Muscle of leg (tissue), 11 donors: ENCODE results near the gene C2CD5. TPM values are rescaled to one million over a fixed set of nuclear protein-coding genes. Genes with fewer than 3 reads are reported as not detected.
"Not testable (repeated sequence)": the region's sequence is repeated elsewhere in the genome, so short reads cannot be mapped to it uniquely, and the experiment has no call there.

Experiments
- DNase-seq: peaks from one replicate; pipeline ENCODE4 v3.0.0; 2013
- H3K27ac ChIP-seq: one replicate; pipeline ENCODE4 v1.5.1; 2013; ENCODE audit warnings: mild to moderate bottlenecking, low read length, control low read depth
- H3K27me3 ChIP-seq: one replicate; pipeline ENCODE4 v1.6.1; 2013; ENCODE audit warnings: low read length; ENCODE audit not compliant: control insufficient read depth, insufficient read depth
- H3K36me3 ChIP-seq: one replicate; pipeline ENCODE4 v1.6.1; 2013; ENCODE audit warnings: low read length; ENCODE audit not compliant: control insufficient read depth, insufficient read depth
- H3K4me1 ChIP-seq: one replicate; pipeline ENCODE4 v1.6.1; 2013; ENCODE audit warnings: low read length; ENCODE audit not compliant: control insufficient read depth, insufficient read depth
- H3K4me3 ChIP-seq: one replicate; pipeline ENCODE4 v1.5.1; 2013; ENCODE audit warnings: low read length, control low read depth
- H3K9me3 ChIP-seq: replicated peaks from 2 replicates; pipeline ENCODE4 v1.6.1; 2013; ENCODE audit warnings: low read depth, low read length; ENCODE audit not compliant: control insufficient read depth
- WGBS: methylation state at CpG from one replicate; pipeline ENCODE4 v1.1.5; 2013; ENCODE audit warnings: missing lambda C conversion rate; ENCODE audit not compliant: insufficient coverage; 5-methylcytosine and 5-hydroxymethylcytosine counted together
- polyA plus RNA-seq, 8 donors: library from polyadenylated mRNA; unstranded; fragments of 120-200 nt; gene quantifications; one replicate each; pipeline versions ENCODE4 v1.2.1 to v1.2.3, GENCODE V29; 2013; ENCODE audit warnings: inconsistent platforms in 1 of 8, low replicate concordance in 1 of 8; ENCODE audit not compliant: insufficient read length in 8 of 8, insufficient read depth in 1 of 8
- total RNA-seq: library from RNA; stranded (reverse); fragments of 120-200 nt; gene quantifications from one replicate; pipeline ENCODE4 v1.2.4, GENCODE V29; 2013

The C2CD5 gene
- total and polyA plus RNA-seq, 9 donors: 22.4 to 38.4 (median 28.4) TPM

DNA sequence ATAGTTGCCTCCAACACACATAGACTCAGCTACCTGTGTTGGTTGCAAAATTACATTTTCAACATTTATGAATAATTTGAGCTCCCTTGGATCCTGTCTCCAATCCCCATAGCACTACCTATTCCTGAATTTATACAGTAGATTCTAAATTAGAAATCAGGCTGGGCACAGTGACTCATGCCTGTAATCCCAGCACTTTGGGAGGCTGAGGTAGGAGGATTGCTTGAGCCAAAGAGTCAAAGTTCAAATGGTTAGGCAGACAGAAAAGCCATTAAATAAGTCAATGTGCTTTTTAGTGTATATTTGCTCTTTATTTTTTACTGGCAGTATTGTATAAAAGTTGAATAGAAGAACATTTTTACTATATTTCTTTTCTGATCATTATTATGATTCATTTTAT lies 24.9 kb upstream of the C2CD5 start:
- no peak for DNase-seq
- Histone ChIP-seq H3K9me3 (no peaks in the 10 kb centered on the region), H3K4me3 (no peak overlapping the region), H3K27ac (no peak overlapping the region), H3K27me3 (no peaks in the 10 kb centered on the region), H3K4me1 (no peaks in the 10 kb centered on the region), H3K36me3 (no peaks in the 10 kb centered on the region)

- 45% methylated on average over 2 of the region's 4 CpGs for WGBS
- no peak overlapping the region for H3K4me3 ChIP-seq
- H3K27me3 ChIP-seq: no peaks in the 10 kb centered on the region
- H3K9me3 ChIP-seq: no peaks in the 10 kb centered on the region
- H3K4me1 ChIP-seq: no peaks in the 10 kb centered on the region
- no peaks in the 10 kb centered on the region for H3K36me3 ChIP-seq
- no peak overlapping the region for H3K27ac ChIP-seq
- DNase-seq: no peak
Measured at GRCh38 chr12:22562036-22563028, 18.0 kb upstream of the C2CD5 start.

GRCh38 chr12:22554750-22555149 lies 10.4 kb upstream of the C2CD5 start:
- H3K27ac ChIP-seq, H3K4me1 ChIP-seq, H3K27me3 ChIP-seq, DNase-seq, H3K36me3 ChIP-seq, H3K9me3 ChIP-seq, H3K4me3 ChIP-seq: not testable (repeated sequence)
- no CpG with 5 or more reads among the region's 4 CpGs for WGBS

DNA sequence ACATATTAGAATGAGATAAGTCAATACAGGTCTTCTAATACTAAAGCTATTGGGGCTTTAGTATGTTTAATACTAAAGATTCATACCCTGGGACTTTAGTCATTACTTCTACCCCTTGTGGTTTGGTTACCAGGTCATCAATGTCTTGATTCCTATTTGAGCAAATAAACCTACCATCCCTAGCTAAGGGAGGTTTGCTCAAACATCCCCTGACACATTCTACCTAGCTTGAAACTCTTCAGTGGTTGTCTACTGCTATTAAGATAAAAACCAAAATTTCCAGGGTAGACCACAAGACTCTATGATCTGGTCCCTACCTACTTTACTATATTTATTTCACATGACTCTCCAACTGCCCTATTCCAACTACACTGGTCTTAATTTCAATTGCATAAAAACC lies 7.3 kb upstream of the C2CD5 start:
- Histone ChIP-seq H3K4me3 (no peak overlapping the region), H3K4me1 (no peaks in the 10 kb centered on the region), H3K27ac (no peak overlapping the region)

DNA sequence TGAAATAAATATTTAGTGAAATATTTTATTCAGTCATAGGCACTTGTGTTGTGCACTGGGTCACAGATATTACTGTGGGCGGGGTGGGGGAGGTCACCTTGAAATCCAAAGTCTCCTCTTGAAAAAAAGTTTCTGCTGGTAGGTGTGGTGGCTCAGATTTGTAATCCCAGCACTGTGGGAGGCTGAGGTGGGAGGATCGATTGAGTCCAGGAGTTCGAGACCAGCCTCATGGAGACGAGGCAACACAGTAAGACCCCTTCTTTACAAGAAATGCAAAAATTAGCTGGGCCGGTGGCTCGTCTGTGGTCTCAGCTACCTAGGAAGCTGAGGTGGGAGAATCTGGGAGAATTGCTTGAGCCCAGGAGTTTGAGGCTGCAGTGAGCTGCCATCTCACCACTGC lies 913 bp upstream of the C2CD5 start:
- H3K4me3 ChIP-seq: peak overlapping the region; percentile 94
- peaks cover 3% of the 10 kb centered on the region for H3K36me3 ChIP-seq
- H3K27ac ChIP-seq: no peak overlapping the region
- no peaks in the 10 kb centered on the region for H3K27me3 ChIP-seq
- peaks cover 14% of the 10 kb centered on the region for H3K4me1 ChIP-seq
- DNase-seq: no peak
- H3K9me3 ChIP-seq: no peaks in the 10 kb centered on the region
- WGBS: 100% methylated on average over 1 of the region's 6 CpGs

More for the DNA sequence above, 7.3 kb upstream of the C2CD5 start:
- Histone ChIP-seq H3K36me3 (no peaks in the 10 kb centered on the region), H3K9me3 (peaks cover 2% of the 10 kb centered on the region), H3K27me3 (no peaks in the 10 kb centered on the region)
- no peak for DNase-seq

GRCh38 chr12:22543246-22544037 lies 900 bp downstream of the C2CD5 start:
- peak overlapping the region; percentile 98 for H3K27ac ChIP-seq
- WGBS: under 1% methylated on average over 19 of the region's 28 CpGs
- H3K4me3 ChIP-seq: peak overlapping the region; percentile 94
- no peaks in the 10 kb centered on the region for H3K27me3 ChIP-seq
- H3K36me3 ChIP-seq: peaks cover 3% of the 10 kb centered on the region
- H3K4me1 ChIP-seq: peaks cover 14% of the 10 kb centered on the region
- DNase-seq: peak; percentile 50
- no peaks in the 10 kb centered on the region for H3K9me3 ChIP-seq

GRCh38 chr12:22541496-22542155 lies 2.7 kb downstream of the C2CD5 start:
- Histone ChIP-seq H3K27ac (no peak overlapping the region), H3K27me3 (no peaks in the 10 kb centered on the region), H3K9me3 (no peaks in the 10 kb centered on the region), H3K4me3 (no peak overlapping the region), H3K4me1 (peaks cover 14% of the 10 kb centered on the region), H3K36me3 (peaks cover 3% of the 10 kb centered on the region)
- DNase-seq: no peak
- WGBS: 90% methylated on average over 4 of the region's 5 CpGs

GRCh38 chr12:22539055-22539454 lies 5.3 kb downstream of the C2CD5 start:
- Histone ChIP-seq H3K27ac (no peak overlapping the region), H3K9me3 (no peaks in the 10 kb centered on the region), H3K4me3 (no peak overlapping the region), H3K36me3 (peaks cover 3% of the 10 kb centered on the region), H3K27me3 (no peaks in the 10 kb centered on the region), H3K4me1 (peaks cover 9% of the 10 kb centered on the region)
- peak; percentile 52 for DNase-seq

- no peaks in the 10 kb centered on the region for H3K9me3 ChIP-seq
- H3K4me1 ChIP-seq: peaks cover 7% of the 10 kb centered on the region
- 67% methylated on average over 4 of the region's 4 CpGs for WGBS
Measured at GRCh38 chr12:22538311-22538710, 6.0 kb downstream of the C2CD5 start.

GRCh38 chr12:22536971-22537544 lies 7.3 kb downstream of the C2CD5 start:
- no CpG with 5 or more reads among the region's 3 CpGs for WGBS
- no peaks in the 10 kb centered on the region for H3K4me1 ChIP-seq
- H3K27ac ChIP-seq: no peak overlapping the region
- DNase-seq: no peak
- H3K9me3 ChIP-seq: no peaks in the 10 kb centered on the region
- no peaks in the 10 kb centered on the region for H3K27me3 ChIP-seq
- no peak overlapping the region for H3K4me3 ChIP-seq
- peaks cover 14% of the 10 kb centered on the region for H3K36me3 ChIP-seq

More at GRCh38 chr12:22538311-22538710, 6.0 kb downstream of the C2CD5 start:
- Histone ChIP-seq H3K27ac (no peak overlapping the region), H3K36me3 (peaks cover 7% of the 10 kb centered on the region), H3K27me3 (no peaks in the 10 kb centered on the region), H3K4me3 (no peak overlapping the region)
- no peak for DNase-seq
